ENCODE measurements around the gene RTF2.
"Not testable (repeated sequence)": the region's sequence is repeated elsewhere in the genome, so short reads cannot be mapped to it uniquely, and the experiment has no call there.

The RTF2 gene

DNA sequence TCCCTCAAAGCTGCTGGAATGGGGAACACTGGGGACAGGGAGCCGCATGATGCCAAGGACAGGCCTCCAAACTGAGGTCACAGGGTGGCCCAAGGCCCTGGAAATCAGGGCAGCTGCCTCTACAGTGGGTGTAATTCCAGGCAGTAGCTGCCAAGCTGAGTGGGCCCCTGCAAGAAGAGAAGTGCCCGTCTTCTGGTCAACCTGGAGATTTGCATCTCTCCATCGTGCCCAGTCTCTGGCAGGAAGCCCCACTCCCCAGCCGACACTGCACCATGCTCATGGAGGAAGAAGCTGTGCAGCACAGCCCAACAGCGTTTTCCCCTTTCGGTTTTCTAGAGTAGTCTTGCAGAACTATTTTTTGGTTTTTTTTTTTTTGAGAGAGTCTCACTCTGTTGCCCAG lies 53.9 kb downstream of the RTF2 start:
- no peak for DNase-seq
- Histone ChIP-seq H3K27me3 (replicated peaks) (no peaks in the 10 kb centered on the region), H3K4me3 (ENCODE audit: low read depth, low read length) (no peak overlapping the region), H3K27ac (no peak overlapping the region), H3K36me3 (replicated peaks) (peaks cover 25% of the 10 kb centered on the region)
- no peak for TF ChIP-seq CTCF (IDR thresholded peaks at IDR 0.05; ENCODE audit: low read depth, low read length, missing control alignments)
- in situ Hi-C loops (cut with HindIII; ENCODE audit: low pct_ligation_motif_present, low sequenced_read_pairs) = no loop called here

DNA sequence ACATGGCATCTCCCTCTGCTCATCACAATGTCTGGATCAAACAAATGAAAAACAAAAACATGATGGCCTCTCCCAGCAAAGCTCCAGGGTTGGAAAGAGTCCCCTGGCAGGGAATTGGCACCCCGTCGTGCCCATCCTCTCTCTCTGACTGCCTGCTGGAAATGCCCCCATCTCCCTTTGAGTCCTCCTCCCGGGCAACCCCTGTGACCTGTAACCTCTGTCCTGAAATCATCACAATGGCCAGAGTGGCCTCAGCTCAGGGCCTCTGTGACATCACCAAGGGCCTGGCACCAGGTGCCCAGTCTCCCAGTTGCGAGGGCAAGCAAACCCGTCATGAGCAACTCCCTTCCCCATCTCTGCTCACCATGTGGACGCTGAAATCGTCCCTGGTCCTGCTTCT lies 56.0 kb downstream of the RTF2 start, which contains the start of gene FAM209A:
Gene FAM209A (plus strand): TSS at position 301 of the 400 bp plus-strand sequence. CDS start 65 bp downstream, at position 366.
- in situ Hi-C loops (cut with HindIII; ENCODE audit: low pct_ligation_motif_present, low sequenced_read_pairs); H3K36me3 ChIP-seq (replicated peaks); DNase-seq; H3K27me3 ChIP-seq (replicated peaks); H3K4me3 ChIP-seq (ENCODE audit: low read depth, low read length); H3K27ac ChIP-seq: not testable (repeated sequence)

DNA sequence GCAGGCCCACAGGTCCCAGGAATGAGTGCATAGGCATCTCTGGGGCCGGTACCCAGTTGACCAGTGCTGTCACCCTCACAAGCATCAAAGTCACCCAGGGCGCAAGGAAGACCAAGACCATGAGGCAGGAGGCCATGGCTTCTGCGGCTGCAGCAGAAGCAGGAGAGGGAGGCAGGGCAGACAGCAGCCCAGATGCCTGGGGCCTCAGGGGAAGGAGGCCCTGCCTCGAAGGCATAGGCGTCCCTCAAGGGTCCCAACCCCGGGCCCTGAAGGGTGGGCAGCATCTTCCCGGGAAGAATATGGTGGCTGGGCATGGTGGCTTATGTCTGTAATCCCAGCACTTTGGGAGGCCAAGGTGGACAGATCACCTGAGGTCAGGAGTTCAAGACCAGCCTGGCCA lies 59.1 kb downstream of the RTF2 start:
- no peak for DNase-seq
- Histone ChIP-seq H3K36me3 (replicated peaks) (no peaks in the 10 kb centered on the region), H3K27ac (no peak overlapping the region), H3K4me3 (ENCODE audit: low read depth, low read length) (no peak overlapping the region), H3K27me3 (replicated peaks) (no peaks in the 10 kb centered on the region)
- TF ChIP-seq CTCF (IDR thresholded peaks at IDR 0.05; ENCODE audit: low read depth, low read length, missing control alignments) = no peak
- in situ Hi-C loops (cut with HindIII; ENCODE audit: low pct_ligation_motif_present, low sequenced_read_pairs) = no loop called here

DNA sequence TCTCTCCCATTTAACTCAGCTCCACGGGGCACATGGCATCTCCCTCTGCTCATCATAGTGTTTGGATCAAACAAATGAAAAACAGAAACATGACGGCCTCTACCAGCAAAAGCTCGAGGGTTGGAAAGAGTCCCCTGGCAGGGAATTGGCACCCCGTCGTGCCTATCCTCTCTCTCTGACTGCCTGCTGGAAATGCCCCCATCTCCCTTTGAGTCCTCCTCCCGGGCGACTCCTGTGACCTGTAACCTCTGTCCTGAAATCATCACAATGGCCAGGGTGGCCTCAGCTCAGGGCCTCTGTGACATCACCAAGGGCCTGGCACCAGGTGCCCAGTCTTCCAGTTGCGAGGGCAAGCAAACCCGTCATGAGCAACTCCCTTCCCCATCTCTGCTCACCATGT lies 64.5 kb downstream of the RTF2 start, which contains the start of gene FAM209B:
Gene FAM209B (plus strand): TSS at position 301 of the 400 bp plus-strand sequence. CDS start 96 bp downstream, at position 397.
- H3K4me3 ChIP-seq (ENCODE audit: low read depth, low read length); H3K27ac ChIP-seq; DNase-seq; H3K36me3 ChIP-seq (replicated peaks); in situ Hi-C loops (cut with HindIII; ENCODE audit: low pct_ligation_motif_present, low sequenced_read_pairs); H3K27me3 ChIP-seq (replicated peaks): not testable (repeated sequence)

- no peak overlapping the region for H3K27ac ChIP-seq
- no peaks in the 10 kb centered on the region for H3K36me3 ChIP-seq (replicated peaks)
- in situ Hi-C loops (cut with HindIII; ENCODE audit: low pct_ligation_motif_present, low sequenced_read_pairs) = no loop called here
- no peak for TF ChIP-seq CTCF (IDR thresholded peaks at IDR 0.05; ENCODE audit: low read depth, low read length, missing control alignments)
- H3K27me3 ChIP-seq (replicated peaks) = no peaks in the 10 kb centered on the region
- no peak for DNase-seq
- H3K4me3 ChIP-seq (ENCODE audit: low read depth, low read length) = no peak overlapping the region
Measured at GRCh38 chr20:56537997-56538396, 69.6 kb downstream of the RTF2 start.

GRCh38 chr20:56540415-56540814 lies 72.0 kb downstream of the RTF2 start:
- no peaks in the 10 kb centered on the region for H3K27me3 ChIP-seq (replicated peaks)
- peak; percentile 19 for DNase-seq
- in situ Hi-C loops (cut with HindIII; ENCODE audit: low pct_ligation_motif_present, low sequenced_read_pairs) = no loop called here
- no peaks in the 10 kb centered on the region for H3K36me3 ChIP-seq (replicated peaks)
- TF ChIP-seq CTCF (IDR thresholded peaks at IDR 0.05; ENCODE audit: low read depth, low read length, missing control alignments) = no peak
- H3K27ac ChIP-seq = no peak overlapping the region
- H3K4me3 ChIP-seq (ENCODE audit: low read depth, low read length) = no peak overlapping the region

GRCh38 chr20:56542489-56543030 lies 74.1 kb downstream of the RTF2 start:
- no peak for DNase-seq
- no peak overlapping the region for H3K4me3 ChIP-seq (ENCODE audit: low read depth, low read length)
- in situ Hi-C loops (cut with HindIII; ENCODE audit: low pct_ligation_motif_present, low sequenced_read_pairs) = no loop called here
- H3K36me3 ChIP-seq (replicated peaks) = no peaks in the 10 kb centered on the region
- no peak overlapping the region for H3K27ac ChIP-seq
- no peaks in the 10 kb centered on the region for H3K27me3 ChIP-seq (replicated peaks)
- no peak for TF ChIP-seq CTCF (IDR thresholded peaks at IDR 0.05; ENCODE audit: low read depth, low read length, missing control alignments)

All from brain microvascular endothelial cell (primary cell).